ENCODE measurements around the gene ATP2B2.

- no peak for TF ChIP-seq CCNT2 (IDR thresholded peaks at IDR 0.05; ENCODE audit: borderline replicate concordance, extremely low read depth, insufficient read length, low read depth, low read length)
- no peak for TF ChIP-seq POLR2AphosphoS2 (IDR thresholded peaks at IDR 0.05; ENCODE audit: low read length)
- TF ChIP-seq, protein P1, sequence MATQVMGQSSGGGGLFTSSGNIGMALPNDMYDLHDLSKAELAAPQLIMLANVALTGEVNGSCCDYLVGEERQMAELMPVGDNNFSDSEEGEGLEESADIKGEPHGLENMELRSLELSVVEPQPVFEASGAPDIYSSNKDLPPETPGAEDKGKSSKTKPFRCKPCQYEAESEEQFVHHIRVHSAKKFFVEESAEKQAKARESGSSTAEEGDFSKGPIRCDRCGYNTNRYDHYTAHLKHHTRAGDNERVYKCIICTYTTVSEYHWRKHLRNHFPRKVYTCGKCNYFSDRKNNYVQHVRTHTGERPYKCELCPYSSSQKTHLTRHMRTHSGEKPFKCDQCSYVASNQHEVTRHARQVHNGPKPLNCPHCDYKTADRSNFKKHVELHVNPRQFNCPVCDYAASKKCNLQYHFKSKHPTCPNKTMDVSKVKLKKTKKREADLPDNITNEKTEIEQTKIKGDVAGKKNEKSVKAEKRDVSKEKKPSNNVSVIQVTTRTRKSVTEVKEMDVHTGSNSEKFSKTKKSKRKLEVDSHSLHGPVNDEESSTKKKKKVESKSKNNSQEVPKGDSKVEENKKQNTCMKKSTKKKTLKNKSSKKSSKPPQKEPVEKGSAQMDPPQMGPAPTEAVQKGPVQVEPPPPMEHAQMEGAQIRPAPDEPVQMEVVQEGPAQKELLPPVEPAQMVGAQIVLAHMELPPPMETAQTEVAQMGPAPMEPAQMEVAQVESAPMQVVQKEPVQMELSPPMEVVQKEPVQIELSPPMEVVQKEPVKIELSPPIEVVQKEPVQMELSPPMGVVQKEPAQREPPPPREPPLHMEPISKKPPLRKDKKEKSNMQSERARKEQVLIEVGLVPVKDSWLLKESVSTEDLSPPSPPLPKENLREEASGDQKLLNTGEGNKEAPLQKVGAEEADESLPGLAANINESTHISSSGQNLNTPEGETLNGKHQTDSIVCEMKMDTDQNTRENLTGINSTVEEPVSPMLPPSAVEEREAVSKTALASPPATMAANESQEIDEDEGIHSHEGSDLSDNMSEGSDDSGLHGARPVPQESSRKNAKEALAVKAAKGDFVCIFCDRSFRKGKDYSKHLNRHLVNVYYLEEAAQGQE (IDR thresholded peaks at IDR 0.05; ENCODE audit: borderline replicate concordance), result peak; percentile 10; the same call in 1 of the 2 replicates
- TF ChIP-seq, protein P1 (CRISPR knock-in tag; IDR thresholded peaks at IDR 0.05; ENCODE audit: low read depth), result no peak
- TF ChIP-seq RBM22 (IDR thresholded peaks at IDR 0.05; ENCODE audit: low read depth, low read length, poor library complexity, severe bottlenecking), result no peak
- no peak for TF ChIP-seq ZSCAN29 (IDR thresholded peaks at IDR 0.05)
- TF ChIP-seq, protein P2, sequence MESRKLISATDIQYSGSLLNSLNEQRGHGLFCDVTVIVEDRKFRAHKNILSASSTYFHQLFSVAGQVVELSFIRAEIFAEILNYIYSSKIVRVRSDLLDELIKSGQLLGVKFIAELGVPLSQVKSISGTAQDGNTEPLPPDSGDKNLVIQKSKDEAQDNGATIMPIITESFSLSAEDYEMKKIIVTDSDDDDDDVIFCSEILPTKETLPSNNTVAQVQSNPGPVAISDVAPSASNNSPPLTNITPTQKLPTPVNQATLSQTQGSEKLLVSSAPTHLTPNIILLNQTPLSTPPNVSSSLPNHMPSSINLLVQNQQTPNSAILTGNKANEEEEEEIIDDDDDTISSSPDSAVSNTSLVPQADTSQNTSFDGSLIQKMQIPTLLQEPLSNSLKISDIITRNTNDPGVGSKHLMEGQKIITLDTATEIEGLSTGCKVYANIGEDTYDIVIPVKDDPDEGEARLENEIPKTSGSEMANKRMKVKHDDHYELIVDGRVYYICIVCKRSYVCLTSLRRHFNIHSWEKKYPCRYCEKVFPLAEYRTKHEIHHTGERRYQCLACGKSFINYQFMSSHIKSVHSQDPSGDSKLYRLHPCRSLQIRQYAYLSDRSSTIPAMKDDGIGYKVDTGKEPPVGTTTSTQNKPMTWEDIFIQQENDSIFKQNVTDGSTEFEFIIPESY (CRISPR knock-in tag; IDR thresholded peaks at IDR 0.05), result peak; percentile 54; the same call in 1 of the 2 replicates
- no peak for TF ChIP-seq POLR2A (conservative IDR thresholded peaks at IDR 0.05)
- no peak for TF ChIP-seq AFF4 (CRISPR knock-in tag; IDR thresholded peaks at IDR 0.05)
These were observed 206.2 kb downstream of the ATP2B2 start for GRCh38 chr3:10299175-10299574.
